ENCODE results near the gene SHISA7.

The SHISA7 gene

GRCh38 chr19:55451965-55452748 is 9.1 kb upstream of the SHISA7 start (continued):
- TF ChIP-seq ZNF398 (tag by site-specific recombination; IDR thresholded peaks at IDR 0.05), result peak; percentile 66; the same call in 1 of the 2 replicates
- TF ChIP-seq ZNF621 (tag by site-specific recombination; IDR thresholded peaks at IDR 0.05), result no peak
- no peak for TF ChIP-seq ZNF26 (tag by site-specific recombination; IDR thresholded peaks at IDR 0.05)
- TF ChIP-seq MYNN (tag by site-specific recombination; IDR thresholded peaks at IDR 0.05; ENCODE audit: borderline replicate concordance), result no peak
- TF ChIP-seq ZFP3 (tag by site-specific recombination; IDR thresholded peaks at IDR 0.05; ENCODE audit: low read depth), result no peak

GRCh38 chr19:55451163-55451964 is 8.3 kb upstream of the SHISA7 start:
- ChIA-PET POLR2A (interaction anchor here (0.6 to 0.9 kb wide), 3 partner anchors 10 to 362 kb away, joined by 3 to 4 read pairs (median 3); partner anchors contain the start of gene ISOC2), CTCF (interaction anchor here (0.6 to 1.0 kb wide), 5 partner anchors 16 to 203 kb away, joined by 3 to 5 read pairs (median 4); no protein-coding TSS in a partner anchor)
- H3K4me3 ChIP-seq (ENCODE audit: low read depth, low read length), result 0 out of 2 replicates have a peak overlapping the region, but pooled peaks have one; percentile 4
- TF ChIP-seq ZNF335 (tag by site-specific recombination; conservative IDR thresholded peaks at IDR 0.05) (peak; percentile 86), ZNF830 (tag by site-specific recombination; IDR thresholded peaks at IDR 0.05; ENCODE audit: low read depth) (no peak), ZNF777 (tag by site-specific recombination; IDR thresholded peaks at IDR 0.05; ENCODE audit: borderline replicate concordance) (peak; percentile 57), ZNF561 (tag by site-specific recombination; IDR thresholded peaks at IDR 0.05; ENCODE audit: borderline replicate concordance) (no peak), SP2 (tag by site-specific recombination; IDR thresholded peaks at IDR 0.05) (0 out of 2 replicates have a peak, but pooled peaks have one; percentile 17), ZBTB7A (tag by site-specific recombination; IDR thresholded peaks at IDR 0.05; ENCODE audit: low read depth) (0 out of 2 replicates have a peak, but pooled peaks have one; percentile 50), PATZ1 (tag by site-specific recombination; IDR thresholded peaks at IDR 0.05) (0 out of 2 replicates have a peak, but pooled peaks have one; percentile 52), ZNF202 (tag by site-specific recombination; IDR thresholded peaks at IDR 0.05; ENCODE audit: borderline replicate concordance) (no peak), HOXD13 (CRISPR knock-in tag; IDR thresholded peaks at IDR 0.05; ENCODE audit: borderline replicate concordance) (no peak), KLF8 (tag by site-specific recombination; IDR thresholded peaks at IDR 0.05) (peak; percentile 55; the same call in 1 of the 2 replicates), ZSCAN18 (tag by site-specific recombination; IDR thresholded peaks at IDR 0.05) (no peak), PRDM10 (tag by site-specific recombination; IDR thresholded peaks at IDR 0.05) (peak; percentile 57; the same call in 1 of the 2 replicates), ZNF157 (tag by site-specific recombination; IDR thresholded peaks at IDR 0.05) (no peak), OSR2 (tag by site-specific recombination; IDR thresholded peaks at IDR 0.05) (no peak), ZNF639 (tag by site-specific recombination; IDR thresholded peaks at IDR 0.05) (no peak), ZNF426 (tag by site-specific recombination; IDR thresholded peaks at IDR 0.05) (no peak)

More at GRCh38 chr19:55451163-55451964, 8.3 kb upstream of the SHISA7 start:
- H3K9me3 ChIP-seq (ENCODE audit: control insufficient read depth, insufficient read depth, low read depth, low read length), result no peaks in the 10 kb centered on the region
- no peaks in the 10 kb centered on the region for H3K4me1 ChIP-seq (ENCODE audit: control insufficient read depth, insufficient read depth, low read length)
- no peaks in the 10 kb centered on the region for H3K36me3 ChIP-seq (ENCODE audit: control insufficient read depth in 2 of 2, insufficient read depth in 1 of 2, low read length in 2 of 2)
- H3K27ac ChIP-seq (ENCODE audit: extremely low read depth, low read depth, low read length), result no peak overlapping the region
